Prostate gland (tissue), 2 donors: ENCODE measurements around the gene SIGLEC7. TPM values are rescaled to one million over a fixed set of nuclear protein-coding genes. Genes with fewer than 3 reads are reported as not detected.

Source experiments
- DNase-seq: peaks from one replicate; pipeline ENCODE4 v3.0.0-alpha.2; 2019; ENCODE audit warnings: low spot score
- H3K27ac ChIP-seq, 2 donors: fragments of 200-600 bp; sonication (generic); 2 replicates each; pipeline ENCODE4 v1.5.1; 2017 to 2019
- H3K27me3 ChIP-seq: fragments of 200-600 bp; sonication (generic); replicated peaks from 2 replicates; pipeline ENCODE4 v1.5.1; 2019; ENCODE audit not compliant: insufficient read depth
- H3K36me3 ChIP-seq, 2 donors: fragments of 200-600 bp; sonication (generic); 1 replicate in 1 of 2; 2 replicates in 1 of 2; pipeline versions ENCODE4 v1.5.1 to v1.8.1; 2017 to 2019
- H3K4me1 ChIP-seq: fragments of 200-600 bp; sonication (generic); replicated peaks from 2 replicates; pipeline ENCODE4 v1.5.1; 2019
- H3K4me3 ChIP-seq, 2 donors: fragments of 200-600 bp; sonication (generic); 2 replicates each; pipeline ENCODE4 v1.5.1; 2017 to 2019
- H3K9me3 ChIP-seq: fragments of 200-600 bp; sonication (generic); 2 replicates; pipeline ENCODE4 v1.5.1; 2017
- POLR2A ChIP-seq: fragments of 450-650 bp; IDR thresholded peaks from one replicate; pipeline ENCODE4 v1.6.1; 2016; ENCODE audit warnings: antibody characterized with exemption, mild to moderate bottlenecking
- POLR2AphosphoS5 ChIP-seq: sonication (generic); formaldehyde crosslinking; IDR thresholded peaks from one replicate; pipeline ENCODE4 v1.6.1; 2017; ENCODE audit warnings: antibody characterized with exemption
- WGBS: methylation state at CpG from one replicate; pipeline ENCODE4 v1.1.5; 2018; 5-methylcytosine and 5-hydroxymethylcytosine counted together
- intact Hi-C: fragments of 100-400 bp; cut with DNase I; formaldehyde crosslinking; loops from one replicate; pipeline ENCODE4 v1.14.2; 2022
- total RNA-seq, 2 donors: library from RNA; depleted of rRNA; stranded (reverse); fragments of >200 nt; gene quantifications; one replicate each; pipeline ENCODE4 v1.1.0, GENCODE V29; 2016
- TF ChIP-seq, protein P1 (sequence below), 4 experiments: fragments of 200-600 bp in 2 of 4; fragments of 450-650 bp in 2 of 4; sonication (generic) in 2 of 4; IDR thresholded peaks; 1 replicate in 3 of 4; 2 replicates in 1 of 4; pipeline ENCODE4 v1.5.1; 2016 to 2019; ENCODE audit warnings: antibody characterized with exemption in 4 of 4, mild to moderate bottlenecking in 2 of 4, moderate library complexity in 2 of 4

Gene SIGLEC7
- total RNA-seq, 2 donors from 2014 or later, result not detected

DNA sequence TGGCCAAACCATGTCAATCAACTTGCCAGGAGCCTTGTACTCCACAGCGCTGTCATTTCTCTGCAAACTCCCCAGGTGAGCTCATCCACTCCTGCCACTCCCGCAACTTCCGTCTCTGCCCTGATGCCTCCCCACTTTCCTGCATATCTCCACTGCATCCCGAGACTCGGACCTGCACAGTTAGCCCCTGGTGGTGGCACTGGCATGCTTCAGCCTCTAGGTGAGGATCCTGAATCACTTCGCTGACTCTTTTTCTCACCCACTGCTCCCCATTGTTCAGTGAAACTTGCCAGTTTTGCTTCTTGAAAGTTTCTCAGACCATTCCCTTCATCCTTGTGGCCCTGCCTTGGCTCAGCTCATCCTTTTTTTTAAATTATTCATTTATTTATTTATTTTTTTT, 30.5 kb upstream of the SIGLEC7 start:
- intact Hi-C loops, result no loop called here
- Histone ChIP-seq H3K36me3 (no peaks in the 10 kb centered on the region), H3K4me3 (no peak overlapping the region), H3K9me3 (no peaks in the 10 kb centered on the region), H3K27me3 (no peaks in the 10 kb centered on the region), H3K27ac (no peak overlapping the region), H3K4me1 (peaks cover 6% of the 10 kb centered on the region)
- TF ChIP-seq POLR2AphosphoS5, result no peak
- no peak for TF ChIP-seq POLR2A
- TF ChIP-seq, protein P1, sequence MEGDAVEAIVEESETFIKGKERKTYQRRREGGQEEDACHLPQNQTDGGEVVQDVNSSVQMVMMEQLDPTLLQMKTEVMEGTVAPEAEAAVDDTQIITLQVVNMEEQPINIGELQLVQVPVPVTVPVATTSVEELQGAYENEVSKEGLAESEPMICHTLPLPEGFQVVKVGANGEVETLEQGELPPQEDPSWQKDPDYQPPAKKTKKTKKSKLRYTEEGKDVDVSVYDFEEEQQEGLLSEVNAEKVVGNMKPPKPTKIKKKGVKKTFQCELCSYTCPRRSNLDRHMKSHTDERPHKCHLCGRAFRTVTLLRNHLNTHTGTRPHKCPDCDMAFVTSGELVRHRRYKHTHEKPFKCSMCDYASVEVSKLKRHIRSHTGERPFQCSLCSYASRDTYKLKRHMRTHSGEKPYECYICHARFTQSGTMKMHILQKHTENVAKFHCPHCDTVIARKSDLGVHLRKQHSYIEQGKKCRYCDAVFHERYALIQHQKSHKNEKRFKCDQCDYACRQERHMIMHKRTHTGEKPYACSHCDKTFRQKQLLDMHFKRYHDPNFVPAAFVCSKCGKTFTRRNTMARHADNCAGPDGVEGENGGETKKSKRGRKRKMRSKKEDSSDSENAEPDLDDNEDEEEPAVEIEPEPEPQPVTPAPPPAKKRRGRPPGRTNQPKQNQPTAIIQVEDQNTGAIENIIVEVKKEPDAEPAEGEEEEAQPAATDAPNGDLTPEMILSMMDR (IDR thresholded peaks at IDR 0.05), result no peak
- no peak for DNase-seq
- WGBS, result 17% methylated on average over 6 of the region's 6 CpGs

DNA sequence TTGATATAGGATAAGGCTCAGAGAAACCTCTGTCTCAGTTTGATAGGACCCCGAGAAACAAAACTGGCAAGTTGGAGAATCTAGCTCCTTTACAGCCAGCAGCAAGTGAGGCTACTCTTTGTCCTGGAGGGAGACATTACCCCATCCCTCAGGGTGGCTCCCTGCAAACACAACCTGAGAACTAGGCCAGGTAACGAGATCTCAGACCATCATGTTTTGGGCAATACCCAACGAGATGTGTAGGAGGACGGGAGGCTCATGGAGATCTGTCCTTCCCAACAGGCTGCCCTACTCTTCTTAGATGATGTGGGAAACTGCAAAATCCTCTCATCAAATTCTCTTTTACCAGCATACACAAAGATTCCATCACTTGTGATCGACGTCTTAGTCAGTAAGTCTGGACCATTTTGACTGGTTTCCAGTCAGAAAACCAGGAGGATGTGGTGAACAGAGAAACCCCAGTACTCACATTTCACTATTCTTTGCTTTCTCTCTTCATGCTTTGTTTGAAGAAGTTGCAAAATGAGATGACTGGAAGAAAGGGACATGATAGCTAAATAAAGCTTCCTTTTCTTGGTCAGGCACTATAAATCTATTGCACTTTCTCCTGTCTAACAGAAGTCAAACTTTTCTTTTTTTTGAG, 27.9 kb upstream of the SIGLEC7 start:
- H3K4me1 ChIP-seq, result no peaks in the 10 kb centered on the region
- H3K9me3 ChIP-seq, result no peaks in the 10 kb centered on the region
- no peak overlapping the region for H3K27ac ChIP-seq
- WGBS, result 84% methylated on average over 6 of the region's 6 CpGs
- intact Hi-C loops, result no loop called here
- DNase-seq, result no peak
- no peak overlapping the region for H3K4me3 ChIP-seq
- no peaks in the 10 kb centered on the region for H3K36me3 ChIP-seq
- H3K27me3 ChIP-seq, result no peaks in the 10 kb centered on the region
- TF ChIP-seq POLR2A, result no peak
- TF ChIP-seq, protein P1 (IDR thresholded peaks at IDR 0.05), result no peak
- no peak for TF ChIP-seq POLR2AphosphoS5

DNA sequence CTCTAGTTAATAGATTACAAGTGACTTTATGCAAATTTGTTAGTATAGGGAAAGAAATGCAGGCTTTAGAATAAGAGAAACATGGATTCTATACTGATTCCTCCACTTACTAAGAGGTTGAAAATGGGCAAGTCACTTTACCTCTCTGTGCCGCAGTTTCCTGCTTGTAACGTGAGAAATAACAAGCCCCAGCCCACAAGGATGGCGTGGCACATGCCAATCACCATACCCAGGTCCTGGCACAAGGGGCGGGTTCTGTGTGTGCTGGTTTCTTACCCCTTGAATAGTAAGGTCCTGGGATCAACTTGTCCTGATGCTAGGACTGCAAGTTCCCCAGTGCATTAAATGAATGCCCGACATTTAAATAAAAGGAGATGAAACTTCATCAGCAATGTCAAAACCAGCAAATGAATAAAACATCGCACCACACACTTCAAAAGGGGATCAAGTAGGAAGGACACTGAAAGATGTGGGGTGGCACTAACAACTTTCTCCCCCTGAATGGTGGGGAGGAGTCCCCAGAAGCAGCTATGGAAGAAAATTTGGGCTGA, 25.3 kb upstream of the SIGLEC7 start:
- no peak for DNase-seq
- H3K9me3 ChIP-seq, result no peaks in the 10 kb centered on the region
- H3K27me3 ChIP-seq, result no peaks in the 10 kb centered on the region
- no peak overlapping the region for H3K27ac ChIP-seq
- intact Hi-C loops, result no loop called here
- H3K4me1 ChIP-seq, result no peaks in the 10 kb centered on the region
- no peak for TF ChIP-seq POLR2A
- no peak for TF ChIP-seq POLR2AphosphoS5
- TF ChIP-seq, protein P1 (IDR thresholded peaks at IDR 0.05), result no peak
- H3K36me3 ChIP-seq, result no peaks in the 10 kb centered on the region
- WGBS, result 69% methylated on average over 6 of the region's 6 CpGs
- H3K4me3 ChIP-seq, result no peak overlapping the region

GRCh38 chr19:51119101-51119500, 23.0 kb upstream of the SIGLEC7 start:
- DNase-seq, result no peak
- Histone ChIP-seq H3K36me3 (no peaks in the 10 kb centered on the region), H3K27me3 (no peaks in the 10 kb centered on the region), H3K9me3 (no peaks in the 10 kb centered on the region), H3K27ac (no peak overlapping the region), H3K4me3 (no peak overlapping the region), H3K4me1 (no peaks in the 10 kb centered on the region)
- intact Hi-C loops, result no loop called here
- 57% methylated on average over 4 of the region's 4 CpGs for WGBS
- TF ChIP-seq POLR2A, result no peak
- no peak for TF ChIP-seq POLR2AphosphoS5
- TF ChIP-seq, protein P1 (IDR thresholded peaks at IDR 0.05), result no peak

GRCh38 chr19:51119611-51120010, 22.5 kb upstream of the SIGLEC7 start:
- Histone ChIP-seq H3K36me3 (no peaks in the 10 kb centered on the region), H3K27ac (no peak overlapping the region), H3K4me1 (no peaks in the 10 kb centered on the region), H3K27me3 (no peaks in the 10 kb centered on the region), H3K9me3 (no peaks in the 10 kb centered on the region), H3K4me3 (no peak overlapping the region)
- 83% methylated on average over 6 of the region's 6 CpGs for WGBS
- TF ChIP-seq POLR2A (no peak), POLR2AphosphoS5 (no peak)
- TF ChIP-seq, protein P1 (IDR thresholded peaks at IDR 0.05), result no peak
- intact Hi-C loops, result no loop called here
- no peak for DNase-seq
